ENCODE measurements around the gene COQ8A.
A peak's percentile ranks its signal among the peaks of the same experiment; 100 is the strongest.
"Not testable (repeated sequence)": the region's sequence is repeated elsewhere in the genome, so short reads cannot be mapped to it uniquely, and the experiment has no call there.

Gene COQ8A

GRCh38 chr1:226985839-226986463, 45.9 kb downstream of the COQ8A start:
- no peak for DNase-seq

- DNase-seq = no peak
Observed at GRCh38 chr1:226986496-226987178, 46.5 kb downstream of the COQ8A start.

GRCh38 chr1:226987179-226987536, 47.1 kb downstream of the COQ8A start:
- no peak for DNase-seq

GRCh38 chr1:226987623-226988333, 47.7 kb downstream of the COQ8A start:
- DNase-seq = no peak

GRCh38 chr1:226988334-226988666, 48.2 kb downstream of the COQ8A start:
- peak; percentile 71 for DNase-seq

- no peak for DNase-seq
Observed at GRCh38 chr1:226989085-226989920, 49.2 kb downstream of the COQ8A start.

- DNase-seq = no peak
Observed at GRCh38 chr1:226990133-226990716, 50.1 kb downstream of the COQ8A start.

- no peak for DNase-seq
Observed at GRCh38 chr1:226991920-226992319, 51.8 kb downstream of the COQ8A start.

GRCh38 chr1:226993814-226994585, 53.9 kb downstream of the COQ8A start:
- no peak for DNase-seq

GRCh38 chr1:226994586-226995364, 54.7 kb downstream of the COQ8A start:
- DNase-seq = no peak

GRCh38 chr1:226995365-226996332, 55.6 kb downstream of the COQ8A start:
- no peak for DNase-seq

GRCh38 chr1:226999579-226999978, 59.5 kb downstream of the COQ8A start:
- not testable (repeated sequence) for DNase-seq

- DNase-seq = no peak
Observed at GRCh38 chr1:227002531-227003049, 62.5 kb downstream of the COQ8A start.

GRCh38 chr1:227003165-227003564, 63.1 kb downstream of the COQ8A start:
- no peak for DNase-seq

- no peak for DNase-seq
Observed at GRCh38 chr1:227004796-227005195, 64.7 kb downstream of the COQ8A start.

- no peak for DNase-seq
Observed at GRCh38 chr1:227006226-227006796, 66.2 kb downstream of the COQ8A start.

- DNase-seq = no peak
Observed at GRCh38 chr1:227009937-227010336, 69.8 kb downstream of the COQ8A start.

GRCh38 chr1:227010645-227011044, 70.6 kb downstream of the COQ8A start:
- DNase-seq = no peak

GRCh38 chr1:227016990-227017389, 76.9 kb downstream of the COQ8A start:
- DNase-seq = no peak

GRCh38 chr1:227032396-227032795, 92.3 kb downstream of the COQ8A start:
- no peak for DNase-seq

Data from NCI-H2029 (cell line).